Measurements from ENCODE around the gene RRAS.

RRAS gene

DNA sequence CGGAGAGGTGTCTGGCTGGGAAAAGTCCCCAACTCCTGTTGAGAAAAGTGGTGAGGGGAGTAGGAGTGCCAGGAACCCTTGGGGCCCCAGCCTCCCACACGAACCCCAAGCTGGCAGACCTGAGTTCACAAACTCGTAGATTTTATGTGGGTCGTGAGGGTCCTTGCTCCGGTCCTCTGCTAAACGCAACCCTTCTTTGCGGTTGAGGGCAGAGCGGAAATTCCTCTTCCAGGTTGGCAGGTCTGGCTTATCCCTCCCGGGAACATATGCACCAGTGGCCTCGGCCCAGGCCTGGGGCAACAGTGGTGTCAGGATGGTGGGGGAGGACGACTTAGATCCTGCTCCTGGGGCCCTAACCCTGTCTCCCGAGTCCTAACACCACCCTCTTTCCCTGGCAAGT, 23.3 kb upstream of the RRAS start:
- TF ChIP-seq, protein P1, sequence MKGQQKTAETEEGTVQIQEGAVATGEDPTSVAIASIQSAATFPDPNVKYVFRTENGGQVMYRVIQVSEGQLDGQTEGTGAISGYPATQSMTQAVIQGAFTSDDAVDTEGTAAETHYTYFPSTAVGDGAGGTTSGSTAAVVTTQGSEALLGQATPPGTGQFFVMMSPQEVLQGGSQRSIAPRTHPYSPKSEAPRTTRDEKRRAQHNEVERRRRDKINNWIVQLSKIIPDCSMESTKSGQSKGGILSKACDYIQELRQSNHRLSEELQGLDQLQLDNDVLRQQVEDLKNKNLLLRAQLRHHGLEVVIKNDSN (IDR thresholded peaks at IDR 0.05), result no peak
- TF ChIP-seq NFIC (IDR thresholded peaks at IDR 0.05) (no peak), CREB1 (IDR thresholded peaks at IDR 0.05; ENCODE audit: low read depth) (no peak), CEBPB (IDR thresholded peaks at IDR 0.05) (no peak), TAF1 (IDR thresholded peaks at IDR 0.05; ENCODE audit: low read depth) (no peak)

DNA sequence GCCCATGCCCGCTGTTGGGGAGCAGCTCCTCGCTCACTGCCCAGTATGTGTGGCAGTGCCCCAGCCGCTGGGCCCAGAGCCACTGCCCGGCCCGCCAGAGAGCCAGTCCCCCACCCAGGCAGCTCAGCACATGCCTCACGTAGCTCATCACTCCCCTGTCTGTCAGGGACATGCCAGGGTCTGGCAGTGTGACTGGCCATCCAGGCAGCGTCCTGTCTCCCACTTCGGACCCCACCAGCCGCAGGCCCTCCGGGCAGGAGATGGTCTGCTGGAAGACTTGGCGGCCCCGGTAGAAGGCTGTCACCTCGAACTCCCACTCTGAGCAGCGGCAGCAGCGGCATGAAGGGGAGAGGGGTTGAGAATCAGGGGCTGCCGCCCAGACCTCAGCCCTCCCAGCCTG, 22.1 kb upstream of the RRAS start:
- TF ChIP-seq CEBPB (IDR thresholded peaks at IDR 0.05) (no peak), CREB1 (IDR thresholded peaks at IDR 0.05; ENCODE audit: low read depth) (no peak), TEAD4 (IDR thresholded peaks at IDR 0.05) (no peak), TAF1 (IDR thresholded peaks at IDR 0.05; ENCODE audit: low read depth) (no peak), EP300 (IDR thresholded peaks at IDR 0.05; ENCODE audit: borderline replicate concordance) (no peak), FOXM1 (IDR thresholded peaks at IDR 0.05; ENCODE audit: borderline replicate concordance, low read depth) (no peak), TCF12 (IDR thresholded peaks at IDR 0.05; ENCODE audit: low read depth) (no peak), RAD21 (IDR thresholded peaks at IDR 0.05; ENCODE audit: low read depth) (no peak), ZBTB7A (IDR thresholded peaks at IDR 0.05; ENCODE audit: low read depth) (no peak), NFIC (IDR thresholded peaks at IDR 0.05) (no peak)
- TF ChIP-seq, protein P1 (IDR thresholded peaks at IDR 0.05), result no peak
- TF ChIP-seq, protein P2, sequence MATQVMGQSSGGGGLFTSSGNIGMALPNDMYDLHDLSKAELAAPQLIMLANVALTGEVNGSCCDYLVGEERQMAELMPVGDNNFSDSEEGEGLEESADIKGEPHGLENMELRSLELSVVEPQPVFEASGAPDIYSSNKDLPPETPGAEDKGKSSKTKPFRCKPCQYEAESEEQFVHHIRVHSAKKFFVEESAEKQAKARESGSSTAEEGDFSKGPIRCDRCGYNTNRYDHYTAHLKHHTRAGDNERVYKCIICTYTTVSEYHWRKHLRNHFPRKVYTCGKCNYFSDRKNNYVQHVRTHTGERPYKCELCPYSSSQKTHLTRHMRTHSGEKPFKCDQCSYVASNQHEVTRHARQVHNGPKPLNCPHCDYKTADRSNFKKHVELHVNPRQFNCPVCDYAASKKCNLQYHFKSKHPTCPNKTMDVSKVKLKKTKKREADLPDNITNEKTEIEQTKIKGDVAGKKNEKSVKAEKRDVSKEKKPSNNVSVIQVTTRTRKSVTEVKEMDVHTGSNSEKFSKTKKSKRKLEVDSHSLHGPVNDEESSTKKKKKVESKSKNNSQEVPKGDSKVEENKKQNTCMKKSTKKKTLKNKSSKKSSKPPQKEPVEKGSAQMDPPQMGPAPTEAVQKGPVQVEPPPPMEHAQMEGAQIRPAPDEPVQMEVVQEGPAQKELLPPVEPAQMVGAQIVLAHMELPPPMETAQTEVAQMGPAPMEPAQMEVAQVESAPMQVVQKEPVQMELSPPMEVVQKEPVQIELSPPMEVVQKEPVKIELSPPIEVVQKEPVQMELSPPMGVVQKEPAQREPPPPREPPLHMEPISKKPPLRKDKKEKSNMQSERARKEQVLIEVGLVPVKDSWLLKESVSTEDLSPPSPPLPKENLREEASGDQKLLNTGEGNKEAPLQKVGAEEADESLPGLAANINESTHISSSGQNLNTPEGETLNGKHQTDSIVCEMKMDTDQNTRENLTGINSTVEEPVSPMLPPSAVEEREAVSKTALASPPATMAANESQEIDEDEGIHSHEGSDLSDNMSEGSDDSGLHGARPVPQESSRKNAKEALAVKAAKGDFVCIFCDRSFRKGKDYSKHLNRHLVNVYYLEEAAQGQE (IDR thresholded peaks at IDR 0.05; ENCODE audit: low read depth), result no peak
- TF ChIP-seq, protein P3, sequence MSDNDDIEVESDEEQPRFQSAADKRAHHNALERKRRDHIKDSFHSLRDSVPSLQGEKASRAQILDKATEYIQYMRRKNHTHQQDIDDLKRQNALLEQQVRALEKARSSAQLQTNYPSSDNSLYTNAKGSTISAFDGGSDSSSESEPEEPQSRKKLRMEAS (IDR thresholded peaks at IDR 0.05), result no peak

DNA sequence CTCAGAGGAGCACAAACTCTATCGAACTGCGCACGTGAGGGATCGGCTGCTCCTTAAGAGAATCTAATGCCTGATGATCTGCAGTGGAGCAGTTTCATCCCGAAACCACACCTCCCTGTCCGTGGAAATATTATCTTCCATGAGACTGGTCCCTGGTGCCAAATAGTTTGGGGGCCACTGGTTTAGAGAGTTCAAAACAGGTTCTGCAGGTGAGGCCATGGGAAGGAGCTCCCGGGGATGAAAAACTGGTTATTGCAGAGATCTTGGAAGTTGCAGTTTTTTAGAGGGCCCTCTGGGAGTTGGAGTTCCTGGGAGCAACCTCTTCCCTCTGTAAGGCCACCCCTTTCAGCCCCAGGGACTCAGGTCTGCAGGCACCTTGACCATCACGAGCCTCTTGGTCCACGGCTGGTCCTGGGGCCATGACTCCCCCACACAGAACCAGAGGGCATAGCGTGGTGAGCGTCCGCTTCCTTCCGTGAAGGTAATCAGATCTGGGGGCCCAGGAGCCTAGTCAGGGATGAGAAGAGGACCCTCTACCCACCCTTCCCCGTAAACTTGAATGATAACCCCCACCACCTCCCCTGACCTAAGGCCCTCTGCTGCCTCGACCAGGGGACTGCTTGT, 20.5 kb upstream of the RRAS start:
- TF ChIP-seq, protein P3 (IDR thresholded peaks at IDR 0.05), result no peak
- no peak for TF ChIP-seq CEBPB (IDR thresholded peaks at IDR 0.05)
- TF ChIP-seq, protein P2 (IDR thresholded peaks at IDR 0.05; ENCODE audit: low read depth), result no peak
- TF ChIP-seq, protein P1 (IDR thresholded peaks at IDR 0.05), result no peak
- TF ChIP-seq NFIC (IDR thresholded peaks at IDR 0.05), result no peak
- TF ChIP-seq ZBTB7A (IDR thresholded peaks at IDR 0.05; ENCODE audit: low read depth), result no peak
- no peak for TF ChIP-seq RAD21 (IDR thresholded peaks at IDR 0.05; ENCODE audit: low read depth)
- TF ChIP-seq EP300 (IDR thresholded peaks at IDR 0.05; ENCODE audit: borderline replicate concordance), result no peak
- no peak for TF ChIP-seq CREB1 (IDR thresholded peaks at IDR 0.05; ENCODE audit: low read depth)
- no peak for TF ChIP-seq TAF1 (IDR thresholded peaks at IDR 0.05; ENCODE audit: low read depth)
- TF ChIP-seq EGR1 (IDR thresholded peaks at IDR 0.05), result no peak
- no peak for TF ChIP-seq YY1 (IDR thresholded peaks at IDR 0.05; ENCODE audit: low read depth)
- TF ChIP-seq TEAD4 (IDR thresholded peaks at IDR 0.05), result no peak
- TF ChIP-seq FOXM1 (IDR thresholded peaks at IDR 0.05; ENCODE audit: borderline replicate concordance, low read depth), result no peak
- TF ChIP-seq TCF12 (IDR thresholded peaks at IDR 0.05; ENCODE audit: low read depth), result no peak

DNA sequence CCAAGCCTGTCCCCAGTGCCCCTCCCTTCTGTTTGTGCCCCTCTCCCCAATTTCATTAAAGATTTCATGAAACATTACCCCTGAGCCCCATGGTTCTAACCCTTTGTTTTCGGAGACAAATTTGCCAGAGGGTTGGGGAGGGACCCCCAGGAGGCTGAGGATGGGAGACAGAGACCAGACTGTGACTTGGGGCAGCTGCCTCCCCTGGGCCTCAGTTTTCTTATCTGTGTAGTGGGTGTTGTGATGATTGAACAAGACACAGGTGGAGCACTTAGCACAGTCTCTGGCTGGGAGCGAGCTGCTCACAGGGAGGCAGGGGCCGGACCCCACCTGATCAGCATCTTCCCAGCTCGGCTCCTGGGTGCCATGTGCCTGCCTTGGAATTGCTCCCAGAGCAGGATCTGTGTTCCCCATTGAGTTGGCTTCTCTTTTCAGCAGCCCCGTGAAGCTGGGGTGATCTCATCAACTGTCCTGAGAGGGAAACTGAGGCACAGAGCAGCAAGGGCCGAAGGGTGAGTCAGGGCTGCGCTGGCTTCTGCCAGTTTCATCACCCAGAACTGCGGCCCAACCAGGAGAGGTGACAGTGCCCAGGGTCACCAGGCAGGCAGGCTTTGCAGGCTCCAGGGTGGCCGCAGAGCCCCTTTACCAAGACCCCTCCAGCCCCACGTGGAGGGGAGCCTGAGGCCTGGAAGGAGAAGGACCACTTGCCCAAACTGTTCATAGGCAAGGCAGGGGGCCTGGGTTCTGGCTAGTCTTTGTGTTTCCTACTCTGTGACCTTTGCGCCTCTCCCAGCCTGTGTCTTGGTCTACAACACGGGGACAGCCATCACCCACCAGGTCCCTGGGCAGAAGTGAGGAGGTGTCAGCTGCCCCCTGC, 18.9 kb upstream of the RRAS start:
- TF ChIP-seq EGR1 (IDR thresholded peaks at IDR 0.05) (no peak), TCF12 (IDR thresholded peaks at IDR 0.05; ENCODE audit: low read depth) (no peak), EP300 (IDR thresholded peaks at IDR 0.05; ENCODE audit: borderline replicate concordance) (no peak)
- TF ChIP-seq, protein P3 (IDR thresholded peaks at IDR 0.05), result no peak

DNA sequence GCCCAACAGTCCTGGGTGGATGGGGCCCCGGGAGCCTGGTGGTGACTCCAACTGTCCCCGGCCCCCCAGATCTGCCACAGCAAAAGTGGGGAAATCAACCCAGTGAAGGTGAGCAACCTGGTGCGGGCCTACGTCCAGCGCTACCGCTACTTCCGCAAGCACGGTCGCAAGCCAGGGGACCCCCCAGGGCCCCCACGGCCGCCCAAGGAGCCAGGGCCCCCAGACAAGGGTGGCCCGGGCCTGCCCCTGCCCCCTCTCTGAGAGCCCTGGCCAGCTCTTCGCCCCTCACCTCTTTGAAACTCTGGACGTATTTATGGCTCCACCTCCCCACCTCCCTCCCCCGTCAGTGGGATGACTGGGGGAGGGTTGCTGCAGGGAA, 18.2 kb upstream of the RRAS start:
- TF ChIP-seq, protein P1 (IDR thresholded peaks at IDR 0.05), result no peak
- no peak for TF ChIP-seq EGR1 (IDR thresholded peaks at IDR 0.05)
- TF ChIP-seq FOXM1 (IDR thresholded peaks at IDR 0.05; ENCODE audit: borderline replicate concordance, low read depth), result no peak
- no peak for TF ChIP-seq TAF1 (IDR thresholded peaks at IDR 0.05; ENCODE audit: low read depth)
- no peak for TF ChIP-seq NFIC (IDR thresholded peaks at IDR 0.05)
- TF ChIP-seq YY1 (IDR thresholded peaks at IDR 0.05; ENCODE audit: low read depth), result no peak
- TF ChIP-seq, protein P2 (IDR thresholded peaks at IDR 0.05; ENCODE audit: low read depth), result no peak
- no peak for TF ChIP-seq ZBTB7A (IDR thresholded peaks at IDR 0.05; ENCODE audit: low read depth)
- no peak for TF ChIP-seq TCF12 (IDR thresholded peaks at IDR 0.05; ENCODE audit: low read depth)
- TF ChIP-seq CEBPB (IDR thresholded peaks at IDR 0.05), result no peak
- no peak for TF ChIP-seq TEAD4 (IDR thresholded peaks at IDR 0.05)
- no peak for TF ChIP-seq CREB1 (IDR thresholded peaks at IDR 0.05; ENCODE audit: low read depth)
- TF ChIP-seq EP300 (IDR thresholded peaks at IDR 0.05; ENCODE audit: borderline replicate concordance), result no peak
- TF ChIP-seq, protein P3 (IDR thresholded peaks at IDR 0.05), result no peak
- TF ChIP-seq RAD21 (IDR thresholded peaks at IDR 0.05; ENCODE audit: low read depth), result no peak

Measured in Ishikawa (cell line).